ENCODE measurements around the gene DYNLT1. TPM values are rescaled to one million over a fixed set of nuclear protein-coding genes. Genes with fewer than 3 reads are reported as not detected.
"Not testable (repeated sequence)": the region's sequence is repeated elsewhere in the genome, so short reads cannot be mapped to it uniquely, and the experiment has no call there.

The DYNLT1 gene
- total and polyA plus RNA-seq, 9 donors: 50.0 to 217 (median 103) TPM

DNA sequence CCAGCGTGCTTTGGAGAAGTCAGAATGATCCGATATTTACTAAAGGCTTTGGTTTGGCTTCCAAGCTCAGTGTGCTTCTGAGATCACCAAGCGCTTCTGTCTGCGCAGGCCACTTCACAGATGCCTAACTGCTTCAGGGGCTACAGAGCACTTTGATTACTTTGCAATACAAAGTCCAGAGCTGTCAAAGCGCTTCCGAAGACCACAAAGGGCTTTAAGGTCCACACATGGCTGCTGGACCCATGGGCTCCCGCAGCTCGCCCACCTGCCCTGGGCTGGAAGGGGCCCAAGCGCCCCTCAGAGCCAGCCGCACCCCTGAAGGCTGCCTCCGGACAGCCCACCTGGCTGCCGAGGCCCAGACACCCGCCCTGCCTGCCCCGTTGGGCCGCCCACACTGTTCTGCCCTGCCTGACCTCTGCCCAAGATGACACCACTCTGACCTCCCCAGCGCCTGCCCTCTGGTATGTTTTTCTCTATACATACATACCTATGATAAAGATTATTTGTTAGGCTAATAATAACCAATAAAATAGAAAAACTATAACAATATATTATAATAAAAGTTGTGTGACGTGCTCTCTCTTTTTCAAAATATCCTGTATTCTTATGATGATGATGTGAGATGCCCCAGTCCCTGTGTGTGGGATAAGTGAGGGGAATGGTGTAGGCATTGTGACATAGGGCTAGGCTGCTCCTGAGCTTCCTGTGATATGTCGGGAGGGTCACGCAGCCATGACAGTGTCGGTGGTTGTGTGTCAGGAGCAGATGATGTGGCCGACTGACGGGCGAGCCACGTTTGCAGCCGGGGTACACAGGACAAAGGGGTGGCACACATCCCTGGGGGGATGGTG, 22.6 kb downstream of the DYNLT1 start:
- DNase-seq: peak in 1 of 5 donors; percentile 11
- Histone ChIP-seq H3K27me3 (no peaks in the 10 kb centered on the region), H3K27ac (no peak overlapping the region), H3K9me3 (no peaks in the 10 kb centered on the region), H3K4me3 (no peak overlapping the region), H3K36me3 (no peaks in the 10 kb centered on the region), H3K4me1 (ENCODE audit: insufficient read depth) (peaks cover 21% of the 10 kb centered on the region)
- 89 to 94% (median 93%) methylated on average over 25 of the region's 25 CpGs for WGBS, 3 donors
- intact Hi-C loops (cut with DNase I): no loop called here
- no peak for TF ChIP-seq POLR2A (IDR thresholded peaks at IDR 0.05)
- TF ChIP-seq, protein P1, sequence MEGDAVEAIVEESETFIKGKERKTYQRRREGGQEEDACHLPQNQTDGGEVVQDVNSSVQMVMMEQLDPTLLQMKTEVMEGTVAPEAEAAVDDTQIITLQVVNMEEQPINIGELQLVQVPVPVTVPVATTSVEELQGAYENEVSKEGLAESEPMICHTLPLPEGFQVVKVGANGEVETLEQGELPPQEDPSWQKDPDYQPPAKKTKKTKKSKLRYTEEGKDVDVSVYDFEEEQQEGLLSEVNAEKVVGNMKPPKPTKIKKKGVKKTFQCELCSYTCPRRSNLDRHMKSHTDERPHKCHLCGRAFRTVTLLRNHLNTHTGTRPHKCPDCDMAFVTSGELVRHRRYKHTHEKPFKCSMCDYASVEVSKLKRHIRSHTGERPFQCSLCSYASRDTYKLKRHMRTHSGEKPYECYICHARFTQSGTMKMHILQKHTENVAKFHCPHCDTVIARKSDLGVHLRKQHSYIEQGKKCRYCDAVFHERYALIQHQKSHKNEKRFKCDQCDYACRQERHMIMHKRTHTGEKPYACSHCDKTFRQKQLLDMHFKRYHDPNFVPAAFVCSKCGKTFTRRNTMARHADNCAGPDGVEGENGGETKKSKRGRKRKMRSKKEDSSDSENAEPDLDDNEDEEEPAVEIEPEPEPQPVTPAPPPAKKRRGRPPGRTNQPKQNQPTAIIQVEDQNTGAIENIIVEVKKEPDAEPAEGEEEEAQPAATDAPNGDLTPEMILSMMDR (IDR thresholded peaks at IDR 0.05): no peak
- no peak for TF ChIP-seq EP300 (IDR thresholded peaks at IDR 0.05)

DNA sequence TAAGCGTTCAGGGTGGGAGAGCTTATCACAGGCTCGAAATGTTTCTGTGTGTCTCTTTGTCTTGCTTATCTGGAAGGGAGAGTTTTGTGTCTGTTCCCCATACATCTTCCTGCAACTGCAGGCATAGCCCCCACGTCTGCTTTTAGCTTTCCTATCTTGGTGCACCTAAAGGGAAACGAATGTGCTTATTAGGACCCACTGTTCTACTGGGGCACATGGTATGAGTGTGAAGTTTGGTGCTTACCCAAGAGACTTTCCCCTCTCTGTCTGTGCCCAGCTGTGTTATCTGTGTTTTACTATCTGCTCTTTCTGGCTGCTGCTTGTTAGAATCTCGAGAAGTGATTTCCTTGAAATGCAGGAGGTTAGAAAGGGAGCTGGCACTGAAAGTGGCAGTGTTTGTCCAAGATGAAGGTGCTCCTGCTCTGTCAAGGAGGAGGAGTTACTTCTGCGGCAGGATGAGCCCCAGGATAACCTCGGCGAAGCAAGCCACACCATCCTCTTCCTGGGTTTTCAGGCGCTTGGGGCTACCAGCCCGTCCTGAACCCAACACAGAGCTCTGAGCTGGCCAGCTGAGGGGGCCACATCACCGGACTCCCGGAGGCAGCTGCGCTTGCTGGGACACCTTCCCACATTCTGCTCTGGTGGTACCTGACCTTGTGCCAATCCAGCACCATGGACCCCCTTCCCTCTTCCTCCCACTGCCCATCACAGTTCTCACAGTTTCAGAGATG, 23.4 kb downstream of the DYNLT1 start:
- no peak for TF ChIP-seq EP300 (IDR thresholded peaks at IDR 0.05)
- H3K27ac ChIP-seq: no peak overlapping the region
- H3K36me3 ChIP-seq: no peaks in the 10 kb centered on the region
- H3K27me3 ChIP-seq: no peaks in the 10 kb centered on the region
- intact Hi-C loops (cut with DNase I): no loop called here
- 78 to 83% (median 81%) methylated on average over 13 of the region's 13 CpGs for WGBS, 3 donors
- DNase-seq: no peak
- H3K4me1 ChIP-seq (ENCODE audit: insufficient read depth): peaks cover 15% of the 10 kb centered on the region
- H3K4me3 ChIP-seq: no peak overlapping the region
- no peaks in the 10 kb centered on the region for H3K9me3 ChIP-seq

- H3K27ac ChIP-seq: no peak overlapping the region
- H3K4me1 ChIP-seq (ENCODE audit: insufficient read depth): peaks cover 8% of the 10 kb centered on the region
- H3K27me3 ChIP-seq: no peaks in the 10 kb centered on the region
- intact Hi-C loops (cut with DNase I): no loop called here
- no peak overlapping the region for H3K4me3 ChIP-seq
- TF ChIP-seq, protein P1 (IDR thresholded peaks at IDR 0.05): no peak
- TF ChIP-seq EP300 (IDR thresholded peaks at IDR 0.05): no peak
- no peak for TF ChIP-seq POLR2A (IDR thresholded peaks at IDR 0.05)
- no peaks in the 10 kb centered on the region for H3K9me3 ChIP-seq
- H3K36me3 ChIP-seq: no peaks in the 10 kb centered on the region
- WGBS, 3 donors: 73 to 78% (median 78%) methylated on average over 17 of the region's 17 CpGs
- DNase-seq: no peak
Measured at GRCh38 chr6:158619922-158620801, 24.4 kb downstream of the DYNLT1 start.

GRCh38 chr6:158618289-158618688, 26.3 kb downstream of the DYNLT1 start:
- H3K27me3 ChIP-seq; intact Hi-C loops (cut with DNase I); DNase-seq; H3K4me3 ChIP-seq; H3K27ac ChIP-seq; H3K36me3 ChIP-seq; H3K9me3 ChIP-seq; H3K4me1 ChIP-seq (ENCODE audit: insufficient read depth): not testable (repeated sequence)
- 90 to 97% (median 96%) methylated on average over 3 of the region's 3 CpGs for WGBS, 3 donors

DNA sequence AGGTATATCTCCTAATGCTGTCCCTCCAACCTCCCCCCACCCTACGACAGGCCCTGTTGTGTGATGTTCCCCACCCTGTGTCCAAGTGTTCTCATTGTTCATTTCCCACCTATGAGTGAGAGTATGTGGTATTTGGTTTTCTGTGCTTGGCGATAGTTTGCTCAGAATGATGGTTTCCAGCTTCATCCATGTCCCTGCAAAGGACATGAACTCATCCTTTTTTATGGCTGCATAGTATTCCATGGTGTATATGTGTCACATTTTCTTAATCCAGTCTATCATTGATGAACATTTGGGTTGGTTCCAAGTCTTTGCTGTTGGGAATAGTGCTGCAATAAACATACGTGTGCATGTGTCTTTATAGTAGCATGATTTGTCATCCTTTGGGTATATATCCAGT, 29.9 kb downstream of the DYNLT1 start:
- H3K27me3 ChIP-seq; H3K9me3 ChIP-seq; H3K36me3 ChIP-seq; H3K4me3 ChIP-seq; DNase-seq; H3K27ac ChIP-seq; intact Hi-C loops (cut with DNase I): not testable (repeated sequence)
- WGBS, 3 donors: 94 to 100% (median 96%) methylated on average over 3 of the region's 3 CpGs
- H3K4me1 ChIP-seq (ENCODE audit: insufficient read depth): peaks cover 14% of the 10 kb centered on the region

Data from ovary (tissue), 9 donors.